H1 (cell line): Measurements from ENCODE around the gene SBF2. TPM values are rescaled to one million over a fixed set of nuclear protein-coding genes. Genes with fewer than 3 reads are reported as not detected.
A peak's percentile ranks its signal among the peaks of the same experiment; 100 is the strongest.

ENCODE experiments used
- CTCF ChIA-PET: fragments of 300-600 bp; sonication (Branson Sonifier 250); formaldehyde crosslinking; loops from one replicate; lab custom pipeline; 2021; ENCODE audit not compliant: partially characterized antibody; lab: Charles Lee
- POLR2A ChIA-PET: fragments of 300-600 bp; sonication (Branson Sonifier 250); formaldehyde crosslinking; loops from one replicate; lab custom pipeline; 2021; ENCODE audit warnings: inconsistent platforms; ENCODE audit not compliant: partially characterized antibody; lab: Charles Lee
- DNase-seq, 2 experiments: peaks; one replicate each; pipeline versions ENCODE4 v3.0.0 to v3.0.0-alpha.2; 2010 to 2022; ENCODE audit warnings: low spot score in 2 of 2, low read depth in 1 of 2, mixed read lengths in 1 of 2
- FAIRE-seq: peaks from 2 replicates; lab custom pipeline; 2011; peaks lifted over from hg19 to GRCh38; lab: Jason Lieb, UNC
- H2AFZ ChIP-seq: 2 replicates; pipeline ENCODE4 v1.8.1; 2012; ENCODE audit warnings: low read length, inconsistent platforms
- H2AK5ac ChIP-seq: 2 replicates; pipeline ENCODE4 v1.6.1; 2013; ENCODE audit warnings: low read depth, low read length
- H2BK120ac ChIP-seq: replicated peaks from 2 replicates; pipeline ENCODE3; 2013; ENCODE audit warnings: low read depth, low read length, inconsistent platforms
- H2BK12ac ChIP-seq: 2 replicates; pipeline ENCODE4 v1.6.1; 2013; ENCODE audit warnings: low read depth, low read length
- H2BK15ac ChIP-seq: 2 replicates; pipeline ENCODE4 v1.6.1; 2013; ENCODE audit warnings: low read length
- H2BK20ac ChIP-seq: 2 replicates; pipeline ENCODE4 v1.6.1; 2013; ENCODE audit warnings: low read length
- H2BK5ac ChIP-seq: 2 replicates; pipeline ENCODE4 v1.6.1; 2013; ENCODE audit warnings: low read depth, low read length
- H3K14ac ChIP-seq: 2 replicates; pipeline ENCODE4 v1.6.1; 2013; ENCODE audit warnings: inconsistent platforms; ENCODE audit not compliant: insufficient read length
- H3K18ac ChIP-seq: 2 replicates; pipeline ENCODE4 v1.6.1; 2013; ENCODE audit warnings: low read length; ENCODE audit errors: extremely low read depth
- H3K23ac ChIP-seq: 2 replicates; pipeline ENCODE4 v1.6.1; 2013; ENCODE audit warnings: inconsistent platforms; ENCODE audit not compliant: insufficient read length
- H3K23me2 ChIP-seq: 2 replicates; pipeline ENCODE4 v1.6.1; 2013; ENCODE audit warnings: low read depth, low read length
- H3K27ac ChIP-seq: 2 replicates; pipeline ENCODE4 v1.6.1; 2011; ENCODE audit warnings: low read depth, low read length, inconsistent platforms
- H3K27me3 ChIP-seq, 4 experiments: replicated peaks in 1 of 4; 1 replicate in 1 of 4; 2 replicates in 3 of 4; pipeline versions ENCODE4 v1.6.1 to v1.8.1; 2011 to 2013; ENCODE audit warnings: low read length in 3 of 4, mild to moderate bottlenecking in 3 of 4, inconsistent platforms in 2 of 4, mixed read lengths in 2 of 4, moderate library complexity in 1 of 4; ENCODE audit not compliant: control insufficient read depth in 3 of 4, insufficient read depth in 3 of 4; ENCODE audit errors: extremely low read depth in 1 of 4
- H3K36me3 ChIP-seq, 4 experiments: 2 replicates each; pipeline versions ENCODE4 v1.6.1 to v1.8.1; 2011 to 2013; ENCODE audit warnings: mild to moderate bottlenecking in 4 of 4, low read length in 3 of 4, moderate library complexity in 2 of 4, control low read depth in 1 of 4, inconsistent platforms in 1 of 4; ENCODE audit not compliant: insufficient read depth in 4 of 4, control insufficient read depth in 2 of 4
- H3K4ac ChIP-seq: replicated peaks from 2 replicates; pipeline ENCODE3; 2013; ENCODE audit warnings: low read length, low read depth, mixed read lengths, inconsistent platforms; ENCODE audit not compliant: insufficient read length
- H3K4me1 ChIP-seq, 4 experiments: replicated peaks in 1 of 4; 1 replicate in 1 of 4; 2 replicates in 3 of 4; pipeline versions ENCODE4 v1.6.1 to v1.8.1; 2011 to 2013; ENCODE audit warnings: low read length in 3 of 4, inconsistent platforms in 2 of 4, mixed read lengths in 1 of 4; ENCODE audit not compliant: insufficient read depth in 4 of 4, control insufficient read depth in 3 of 4
- H3K4me2 ChIP-seq, 2 experiments: 2 replicates each; pipeline versions ENCODE4 v1.6.1 to v1.8.1; 2011 to 2013; ENCODE audit warnings: low read depth in 2 of 2, low read length in 2 of 2, control low read depth in 1 of 2, inconsistent platforms in 1 of 2, mild to moderate bottlenecking in 1 of 2; ENCODE audit not compliant: insufficient read depth in 1 of 2
- H3K4me3 ChIP-seq, 4 experiments: fragments of 200-600, 300-600 bp in 1 of 4; sonication (generic), shearing (Covaris generic), sonication (Bioruptor Twin) in 1 of 4; 2 replicates each; pipeline versions ENCODE4 v1.5.1 to v1.8.1; 2011 to 2016; ENCODE audit warnings: low read length in 4 of 4, low read depth in 3 of 4, control low read depth in 2 of 4, inconsistent platforms in 2 of 4, mild to moderate bottlenecking in 2 of 4, mixed read lengths in 1 of 4, moderate library complexity in 1 of 4; ENCODE audit not compliant: insufficient read depth in 2 of 4; ENCODE audit errors: extremely low read depth in 1 of 4
- H3K56ac ChIP-seq: replicated peaks from 2 replicates; pipeline ENCODE3; 2013; ENCODE audit warnings: low read depth, mild to moderate bottlenecking, mixed read lengths, low read length, inconsistent platforms; ENCODE audit not compliant: insufficient read length
- H3K79me1 ChIP-seq: 2 replicates; pipeline ENCODE4 v1.6.1; 2013; ENCODE audit warnings: low read depth, low read length, control low read depth
- H3K79me2 ChIP-seq, 2 experiments: 2 replicates each; pipeline versions ENCODE4 v1.6.1 to v1.8.1; 2012 to 2013; ENCODE audit warnings: low read length in 2 of 2, mild to moderate bottlenecking in 2 of 2, inconsistent platforms in 1 of 2; ENCODE audit not compliant: insufficient read depth in 2 of 2, control insufficient read depth in 1 of 2
- H3K9ac ChIP-seq, 4 experiments: replicated peaks in 1 of 4; 1 replicate in 1 of 4; 2 replicates in 3 of 4; pipeline versions ENCODE4 v1.6.1 to v1.8.1; 2011 to 2013; ENCODE audit warnings: low read depth in 3 of 4, low read length in 3 of 4, control low read depth in 2 of 4, mild to moderate bottlenecking in 2 of 4, moderate library complexity in 2 of 4, inconsistent platforms in 1 of 4; ENCODE audit errors: extremely low read depth in 1 of 4
- H3K9me3 ChIP-seq, 2 experiments: 2 replicates each; pipeline versions ENCODE4 v1.6.1 to v1.8.1; 2012 to 2013; ENCODE audit warnings: mild to moderate bottlenecking in 2 of 2, moderate library complexity in 2 of 2, control low read depth in 1 of 2, inconsistent platforms in 1 of 2, low read depth in 1 of 2, low read length in 1 of 2, mixed read lengths in 1 of 2; ENCODE audit not compliant: insufficient read depth in 2 of 2
- H4K20me1 ChIP-seq, 2 experiments: replicated peaks in 1 of 2; 2 replicates each; pipeline versions ENCODE3 to v1.8.1; 2011 to 2013; ENCODE audit warnings: inconsistent platforms in 2 of 2, low read length in 2 of 2, mild to moderate bottlenecking in 1 of 2; ENCODE audit not compliant: insufficient read depth in 2 of 2, control insufficient read depth in 1 of 2
- H4K5ac ChIP-seq: 2 replicates; pipeline ENCODE4 v1.6.1; 2013; ENCODE audit warnings: low read length, low read depth, mixed read lengths, inconsistent platforms; ENCODE audit not compliant: insufficient read length
- H4K8ac ChIP-seq: 2 replicates; pipeline ENCODE4 v1.8.0; 2013; ENCODE audit warnings: mild to moderate bottlenecking, moderate library complexity, low read length, inconsistent platforms; ENCODE audit not compliant: insufficient read depth; ENCODE audit errors: extremely low read depth
- H4K91ac ChIP-seq: replicated peaks from 2 replicates; pipeline ENCODE3; 2013; ENCODE audit warnings: low read length, mixed read lengths, inconsistent platforms; ENCODE audit not compliant: insufficient read length
- GTF2F1 ChIP-seq: IDR thresholded peaks from 2 replicates; pipeline ENCODE4 v1.6.1; 2012; ENCODE audit warnings: low read depth, low read length, improper control_type of control experiment, borderline replicate concordance
- PHF8 ChIP-seq: fragments of 200-600 bp; sonication (generic); conservative IDR thresholded peaks from 2 replicates; pipeline ENCODE4 v1.7.1; 2012; ENCODE audit warnings: low read depth, mild to moderate bottlenecking, inconsistent platforms, low read length, moderate library complexity
- WGBS, 2 experiments: shearing (Covaris generic) in 1 of 2; methylation state at CpG; one replicate each; pipeline versions ENCODE4 v1.1.6 to v1.1.7; 2013 to 2015; ENCODE audit warnings: low lambda C conversion rate in 2 of 2, mixed read lengths in 2 of 2, inconsistent platforms in 1 of 2, low coverage in 1 of 2, missing lambda C conversion rate in 1 of 2; ENCODE audit not compliant: insufficient replicate concordance in 2 of 2, insufficient coverage in 1 of 2, insufficient read length in 1 of 2; ENCODE audit errors: extremely low coverage in 1 of 2, missing lambda C conversion rate in 1 of 2; 5-methylcytosine and 5-hydroxymethylcytosine counted together
- polyA plus RNA-seq, 7 experiments: library from polyadenylated mRNA; depleted of rRNA in 3 of 7; stranded (reverse) in 5 of 7; unstranded in 2 of 7; fragments of >200 nt in 5 of 7; fragments of 200-250 nt in 2 of 7; gene quantifications; 1 replicate in 5 of 7; 2 replicates in 1 of 7; 4 replicates in 1 of 7; pipeline versions ENCODE4 v1.2.1 to v1.2.3, GENCODE V29; 2011 to 2013; ENCODE audit warnings: missing spikeins in 2 of 7, mixed read lengths in 2 of 7
- total RNA-seq: library from RNA; stranded (reverse); fragmentation: NEBNext Ultra II Directional; extraction: Animal tissue kit (Norgen Biotek cat#: 25700); gene quantifications from 2 replicates; pipeline ENCODE4 v1.2.1, GENCODE V29; 2021

The SBF2 gene
- total and polyA plus RNA-seq, 2 of the 8 experiments (the other 6 are each of a cell fraction or from before 2014, with no cell fraction given) = 36.7 to 50.5 TPM

DNA sequence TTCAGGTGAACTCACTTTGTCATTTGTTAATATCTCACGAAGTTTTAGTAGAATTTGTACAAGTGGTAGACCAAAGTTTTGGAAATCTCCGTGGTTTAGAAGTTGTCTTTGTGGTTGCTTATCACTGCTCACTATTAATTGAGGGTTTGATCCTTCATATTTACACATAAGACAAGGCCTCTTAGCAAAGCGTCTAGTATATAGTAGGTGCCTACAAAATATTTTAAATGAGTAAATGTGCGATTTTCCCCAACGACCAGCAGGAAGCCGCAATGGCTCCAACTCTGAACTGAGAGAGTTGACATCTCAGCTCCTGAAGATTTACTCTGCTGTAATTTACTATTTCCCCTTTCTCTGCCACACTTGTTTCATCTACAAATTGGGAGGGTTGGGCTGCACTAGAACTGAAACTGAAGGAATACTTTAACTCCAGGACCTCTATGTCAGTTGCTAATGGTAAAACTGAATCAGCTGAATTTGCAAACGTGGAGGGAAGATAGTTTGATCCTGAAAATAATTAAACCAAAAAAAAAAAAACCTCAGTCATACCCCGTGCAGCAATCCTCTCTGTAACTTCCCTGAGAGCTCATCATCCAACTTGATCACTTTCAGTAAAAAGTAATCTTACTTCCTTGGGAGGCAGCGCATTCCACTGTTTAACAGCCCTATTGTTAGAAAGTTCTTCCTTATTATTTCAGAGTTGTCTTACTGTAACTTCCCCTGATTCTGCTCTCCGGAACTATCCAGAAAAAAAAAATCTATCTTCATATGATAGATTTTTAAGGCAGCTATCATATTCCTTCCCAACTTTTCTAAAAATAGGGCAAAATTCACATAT lies 1.3 kb upstream of the SBF2 start:
- Histone ChIP-seq H3K56ac (no peak overlapping the region), H3K27ac (no peak overlapping the region), H4K8ac (no peak overlapping the region), H3K79me2 (peaks cover 0 to 30% of the 10 kb centered on the region in 2 experiments; a peak in 2 of 4 replicates), H2AFZ (no peak overlapping the region), H3K23ac (no peak overlapping the region), H4K5ac (no peak overlapping the region), H3K27me3 (no peaks in the 10 kb centered on the region), H4K20me1 (peaks cover 1 to 2% of the 10 kb centered on the region in 2 experiments), H3K23me2 (peaks cover 11% of the 10 kb centered on the region), H4K91ac (no peak overlapping the region), H3K18ac (no peak overlapping the region), H3K4ac (no peak overlapping the region), H2BK15ac (no peak overlapping the region), H3K9ac (peak overlapping the region in 3 of 4 experiments; percentile 10 to 81 (median 75); a peak in 4 of 7 replicates), H3K9me3 (no peaks in the 10 kb centered on the region), H3K4me3 (peak overlapping the region; percentile 74 to 95 (median 80)), H3K4me1 (peaks cover 0 to 11% (median 5%) of the 10 kb centered on the region in 4 experiments), H2BK12ac (no peak overlapping the region), H3K4me2 (peak overlapping the region; percentile 94 to 96), H3K14ac (no peak overlapping the region), H3K79me1 (peaks cover 3% of the 10 kb centered on the region; the same call in 1 of the 2 replicates), H2BK5ac (no peak overlapping the region), H2BK120ac (no peak overlapping the region), H3K36me3 (no peaks in the 10 kb centered on the region), H2BK20ac (no peak overlapping the region), H2AK5ac (no peak overlapping the region)
- WGBS, 2 experiments = 30% methylated on average over 10 of the region's 10 CpGs; no CpG with 5 or more reads in 1 of the 2 experiments
- no peak for FAIRE-seq
- ChIA-PET POLR2A (interaction anchor here (12.5 kb wide), 1 partner anchor 11 kb away, joined by 156 read pairs; the partner anchor contains the start of gene ADM), CTCF (interaction anchor here (0.7 to 2.8 kb wide), 2 partner anchors 10 to 15 kb away, joined by 3 to 17 read pairs; partner anchors contain the start of gene ADM)
- no peak for DNase-seq
- TF ChIP-seq PHF8 (no peak), GTF2F1 (no peak)
